Left cardiac atrium (tissue), 4 donors: Measurements from ENCODE around the gene BOD1. TPM values are rescaled to one million over a fixed set of nuclear protein-coding genes. Genes with fewer than 3 reads are reported as not detected.

Source experiments
- ATAC-seq, 2 donors: fragments of 200-7000 bp; cut with Tn5 transposase; one replicate each; pipeline ENCODE4 v1.9.1; 2020; ENCODE audit warnings: mild to moderate bottlenecking in 2 of 2, moderate library complexity in 2 of 2
- DNase-seq: peaks from one replicate; pipeline ENCODE4 v3.0.0-alpha.2; 2020
- intact Hi-C, 2 donors: fragments of 100-400 bp; cut with DNase I; formaldehyde crosslinking; loops; one replicate each; pipeline versions ENCODE4 v1.14.1 to v1.15.1; 2022 to 2023
- total RNA-seq, 2 donors: library from RNA; stranded (reverse); fragmentation: NEBNext Ultra II Directional; extraction: Animal tissue kit (Norgen Biotek cat#: 25700); gene quantifications; one replicate each; pipeline ENCODE4 v1.2.1, GENCODE V29; 2021
- donor health status: DM: no; HTN: yes; CAD: no.
- donor health status: DM: no; HTN: yes; CAD: no; lungs with severe emphysema.
- donor health status: DM: yes; HTN: yes; CAD: no.
- donor health status: Dilated cardiomyopathy.

BOD1 gene
- total RNA-seq, 2 donors from 2014 or later, result 43.4 to 45.6 TPM

DNA sequence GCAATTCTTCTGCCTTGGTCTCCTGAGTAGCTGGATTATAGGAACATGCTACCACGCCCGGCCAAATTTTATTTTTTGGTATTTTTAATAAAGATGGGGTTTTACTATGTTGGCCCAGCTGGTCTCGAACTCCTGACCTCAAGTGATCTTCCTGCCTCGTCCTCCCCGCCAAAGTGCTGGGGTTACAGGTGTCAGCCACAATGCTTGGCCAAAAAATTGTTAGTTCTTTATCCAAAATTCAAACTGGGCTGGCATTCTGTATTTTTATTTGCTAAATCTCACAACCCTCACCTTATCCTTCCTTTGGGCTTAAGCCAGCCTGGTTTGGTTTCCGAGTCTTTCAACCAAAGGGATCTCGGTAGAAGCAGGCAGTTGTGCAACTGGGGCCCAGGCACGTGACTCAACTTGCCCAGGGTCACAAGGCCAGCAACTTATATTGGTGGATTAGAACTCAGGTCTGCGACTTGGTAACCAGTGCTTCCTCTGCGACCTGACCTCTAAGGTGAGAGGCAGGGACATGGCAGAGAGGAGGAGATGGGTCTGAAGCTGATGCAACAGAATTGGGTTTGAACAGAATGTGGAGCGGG is 26.5 kb upstream of the BOD1 start:
- no peak for DNase-seq
- no peak for ATAC-seq
- intact Hi-C loops, result no loop called here

DNA sequence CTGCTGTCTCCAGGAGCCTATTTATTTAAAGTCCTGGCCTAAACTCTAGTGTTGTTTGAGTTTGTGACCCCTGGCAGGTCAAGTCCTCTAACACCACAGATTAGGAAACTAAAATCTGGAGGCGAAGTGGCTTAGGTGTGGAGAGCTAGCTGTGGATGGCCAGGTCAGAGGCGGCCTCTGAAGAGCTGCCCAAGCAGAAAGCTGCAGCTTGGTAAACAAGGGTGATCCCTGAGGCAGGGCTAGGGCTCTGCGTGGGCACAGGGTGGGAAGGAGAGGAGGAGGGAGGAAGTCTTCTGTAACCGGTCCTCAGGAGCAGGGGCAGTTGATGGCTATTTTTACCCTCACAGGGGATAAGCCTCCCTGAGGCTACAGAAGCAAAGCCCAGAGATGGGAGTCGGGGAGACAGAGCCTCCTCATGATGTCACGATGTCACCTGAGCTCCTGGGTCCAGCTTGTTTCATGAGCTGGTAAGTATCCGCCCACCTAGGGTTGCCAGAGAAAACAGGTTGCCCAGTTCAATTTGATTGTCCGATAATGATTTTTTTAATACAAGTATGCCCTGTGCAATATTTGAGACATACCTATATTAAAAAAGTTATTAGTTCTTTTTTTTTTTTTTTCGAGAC is 25.9 kb upstream of the BOD1 start:
- intact Hi-C loops, result no loop called here
- DNase-seq (no peak), ATAC-seq (no peak)

DNA sequence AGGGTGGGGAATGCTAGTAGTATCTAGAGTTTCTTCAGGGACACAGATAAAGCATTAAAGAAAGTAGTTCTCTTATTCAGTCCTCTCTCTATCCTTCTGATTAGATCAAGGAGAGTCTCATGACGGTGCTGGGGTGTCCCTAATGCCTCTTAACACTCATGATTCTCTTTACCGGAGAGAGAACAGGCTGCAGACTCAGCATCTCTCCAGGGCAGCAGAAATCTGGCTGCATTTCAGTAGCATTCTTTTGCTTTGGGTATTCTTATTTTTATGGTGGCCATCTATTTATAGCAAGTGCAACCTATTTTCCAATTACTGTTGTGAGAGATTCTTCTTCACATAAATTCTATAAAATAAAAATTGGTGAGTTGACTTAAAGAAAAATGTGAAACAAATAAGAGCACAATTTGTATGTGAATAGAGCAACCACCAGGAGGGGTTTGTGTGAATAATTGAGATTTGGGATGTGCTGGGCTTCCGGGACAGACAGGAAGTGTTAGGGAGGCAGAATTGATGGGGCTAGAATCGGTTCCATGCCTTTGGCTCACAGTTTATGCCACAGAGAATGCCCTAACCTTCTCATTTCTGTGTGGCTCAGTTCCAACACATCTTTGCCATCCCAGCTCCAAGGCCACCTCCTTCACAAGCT is 23.8 kb upstream of the BOD1 start:
- ATAC-seq (no peak), DNase-seq (no peak)
- intact Hi-C loops, result no loop called here

DNA sequence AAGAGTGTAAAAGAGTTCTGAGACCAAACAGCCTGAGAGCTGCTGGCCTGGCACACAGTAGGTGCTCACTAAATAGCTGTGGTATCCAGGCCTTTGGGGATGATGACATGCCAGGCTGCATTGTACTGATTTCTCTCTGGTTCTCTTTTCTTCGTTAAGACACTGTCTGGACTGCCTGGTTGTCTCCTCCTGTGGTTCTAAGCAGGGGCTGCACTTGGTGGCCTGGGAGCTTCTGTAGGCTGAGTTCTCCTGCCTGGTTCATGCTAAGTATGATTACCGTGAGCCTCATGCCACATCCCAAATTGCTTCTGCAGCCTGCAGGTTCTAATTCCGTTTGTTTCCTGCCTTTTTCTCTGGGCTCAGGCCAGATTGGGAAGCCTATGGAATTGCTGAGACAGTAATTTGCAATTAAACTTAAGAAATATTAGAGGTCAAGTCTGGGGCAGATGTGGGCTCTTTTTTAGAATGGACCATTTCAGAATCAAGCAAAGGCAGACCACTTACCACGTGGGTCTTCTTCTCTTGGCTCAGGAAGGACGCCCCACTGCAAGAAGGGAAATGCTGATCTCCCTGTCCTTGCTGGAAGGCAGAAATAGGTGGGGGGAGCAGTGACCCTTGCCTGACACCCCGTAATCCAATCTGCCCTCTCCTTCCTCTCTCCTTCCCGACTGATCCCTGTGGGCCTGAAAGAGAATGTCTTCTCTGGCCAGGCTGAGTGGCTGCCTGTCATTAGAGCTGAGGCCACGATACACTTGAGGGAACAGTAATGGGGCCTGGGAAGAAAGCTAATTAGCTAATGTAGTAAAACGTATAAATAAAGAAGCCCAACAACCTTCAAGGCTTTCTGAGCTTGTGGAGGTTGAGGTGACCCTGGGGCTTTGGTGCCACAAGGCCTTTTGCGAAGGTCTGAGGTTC is 21.9 kb upstream of the BOD1 start:
- intact Hi-C loops, result no loop called here
- DNase-seq (no peak), ATAC-seq (no peak)

DNA sequence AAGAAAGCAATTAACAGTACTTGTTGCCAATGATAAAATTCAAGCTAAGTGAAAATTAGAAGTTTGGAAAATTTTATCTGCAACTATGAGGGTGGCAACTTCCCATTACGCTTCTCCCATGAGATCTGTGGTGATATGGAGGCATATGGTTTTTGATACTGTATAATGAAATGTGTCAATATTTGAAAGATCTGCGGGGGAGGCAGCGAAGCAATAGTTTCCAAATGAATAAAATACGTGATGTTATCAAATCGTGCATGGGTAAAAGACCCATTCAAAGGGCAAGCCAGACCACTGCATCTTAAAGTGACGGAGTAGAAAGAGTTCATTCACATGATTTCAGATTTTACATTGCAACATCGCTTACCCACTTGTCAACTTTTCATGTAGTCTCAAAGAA is 20.9 kb upstream of the BOD1 start:
- ATAC-seq (no peak), DNase-seq (no peak)
- intact Hi-C loops, result no loop called here

DNA sequence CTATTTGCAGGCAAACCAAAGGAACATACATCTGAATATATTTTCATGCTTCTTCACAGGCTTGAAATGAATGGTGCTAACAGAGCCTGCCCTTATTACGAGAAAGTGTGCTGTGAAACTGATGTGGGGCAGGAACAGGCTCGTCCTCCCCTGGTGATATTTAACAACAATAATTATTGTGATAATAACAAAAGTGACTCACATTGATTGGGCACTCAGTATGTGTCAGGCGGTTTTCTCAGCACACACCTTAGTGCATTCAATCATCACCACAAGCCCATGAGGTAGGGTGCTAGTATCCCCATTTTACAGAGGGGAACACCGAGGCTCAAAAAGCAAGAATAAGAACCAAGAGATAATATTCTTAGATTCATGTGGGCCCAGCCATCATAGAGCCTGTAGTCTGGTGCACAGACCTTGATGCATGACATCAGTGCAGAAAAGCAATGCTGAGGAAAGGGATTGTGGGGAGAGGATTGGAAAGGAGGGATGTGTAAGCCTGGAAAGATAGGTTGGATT is 18.1 kb upstream of the BOD1 start:
- ATAC-seq (no peak), DNase-seq (no peak)
- intact Hi-C loops, result no loop called here

DNA sequence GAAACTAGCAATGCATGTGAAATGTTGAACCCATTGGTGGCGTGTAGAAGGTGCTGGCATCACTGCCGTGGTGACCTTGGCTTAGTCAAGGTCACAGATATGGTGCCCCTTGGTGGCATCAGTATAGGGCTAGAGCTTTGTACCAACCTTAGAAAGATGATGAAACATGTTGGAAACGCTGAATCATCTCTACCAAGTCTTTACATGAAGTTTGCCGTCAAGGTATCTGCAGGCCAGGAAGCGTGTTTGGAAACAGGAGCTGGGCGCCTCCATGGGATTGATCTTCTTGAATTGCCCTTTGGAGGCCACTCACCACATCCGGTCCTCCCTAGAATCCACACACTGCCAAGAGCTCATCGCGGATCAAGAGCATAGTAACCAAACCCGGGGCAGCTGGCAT is 16.9 kb upstream of the BOD1 start:
- intact Hi-C loops, result no loop called here
- no peak for ATAC-seq
- DNase-seq, result no peak

DNA sequence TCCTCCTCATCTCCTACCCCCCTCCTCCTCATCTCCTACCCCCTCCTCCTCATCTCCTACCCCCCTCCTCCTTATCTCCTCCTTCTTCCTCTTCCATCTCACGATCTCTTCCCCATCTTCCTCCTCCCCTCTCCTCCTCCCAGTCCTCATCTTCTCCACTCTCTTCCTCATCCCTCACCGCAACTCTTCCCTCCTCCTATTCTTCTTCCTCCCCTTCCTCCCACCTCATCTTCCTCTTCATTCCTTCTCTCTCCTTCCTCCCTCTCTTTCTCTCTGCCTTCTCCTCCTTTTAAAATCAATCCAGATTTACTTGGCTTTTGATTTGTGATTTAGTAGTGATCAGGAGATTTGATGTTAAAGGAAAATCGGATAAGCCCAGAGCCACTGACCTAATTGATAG is 15.0 kb upstream of the BOD1 start:
- DNase-seq (no peak), ATAC-seq (no peak)
- intact Hi-C loops, result no loop called here

DNA sequence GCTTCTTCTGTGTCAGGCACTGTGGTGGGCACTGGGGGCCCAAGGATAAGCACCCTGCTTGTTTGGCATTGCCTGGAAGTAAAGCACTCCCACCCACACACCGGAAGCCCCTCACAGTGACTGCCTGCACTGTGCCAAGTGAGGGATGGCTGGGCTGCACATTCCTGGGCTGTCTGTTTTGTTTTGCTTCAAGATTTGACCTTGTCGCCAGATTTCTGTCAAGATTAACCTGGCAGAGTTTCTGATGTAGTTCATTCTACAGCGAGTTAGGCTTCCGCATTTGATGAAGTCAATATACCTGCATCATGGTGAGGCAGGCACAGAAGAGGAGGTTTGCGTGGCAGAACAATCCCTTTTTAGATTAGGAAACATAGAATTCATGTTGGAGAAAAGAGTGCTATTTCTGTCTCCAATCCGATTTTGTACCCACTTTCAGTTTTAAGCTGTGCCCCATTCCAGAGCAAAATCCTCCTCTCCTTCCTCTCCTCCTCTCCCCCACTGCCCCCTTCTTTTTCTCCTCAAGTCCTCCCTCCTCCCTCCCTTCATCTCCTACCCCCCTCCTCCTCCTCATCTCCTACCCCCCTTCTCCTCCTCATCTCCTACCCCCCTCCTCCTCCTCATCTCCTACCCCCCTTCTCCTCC is 14.4 kb upstream of the BOD1 start:
- intact Hi-C loops, result no loop called here
- no peak for DNase-seq
- no peak for ATAC-seq

DNA sequence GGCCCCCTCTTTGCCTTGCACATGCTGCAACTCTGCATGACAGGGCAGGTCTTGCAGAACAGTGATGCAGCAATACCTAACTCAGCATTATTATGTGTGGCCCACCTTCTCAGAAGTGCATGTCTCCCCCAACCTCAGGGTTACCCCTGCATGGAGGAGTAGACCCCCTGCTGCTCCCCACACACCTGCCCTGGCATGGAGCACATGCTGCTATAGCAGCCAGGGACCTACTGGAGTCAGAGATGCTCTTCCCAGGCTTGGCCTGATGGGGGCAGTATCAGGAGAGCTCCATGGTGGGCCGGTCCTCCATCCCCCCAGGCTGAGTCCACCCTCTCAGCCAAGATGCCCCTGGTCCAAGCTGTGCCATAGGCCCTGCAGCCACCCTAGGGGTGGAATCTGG is 13.2 kb upstream of the BOD1 start:
- DNase-seq, result no peak
- intact Hi-C loops, result loop anchor here in 1 of 2 donors (10.0 kb wide), 1 partner anchor 135 kb away; no protein-coding TSS in a partner anchor
- ATAC-seq, result no peak

DNA sequence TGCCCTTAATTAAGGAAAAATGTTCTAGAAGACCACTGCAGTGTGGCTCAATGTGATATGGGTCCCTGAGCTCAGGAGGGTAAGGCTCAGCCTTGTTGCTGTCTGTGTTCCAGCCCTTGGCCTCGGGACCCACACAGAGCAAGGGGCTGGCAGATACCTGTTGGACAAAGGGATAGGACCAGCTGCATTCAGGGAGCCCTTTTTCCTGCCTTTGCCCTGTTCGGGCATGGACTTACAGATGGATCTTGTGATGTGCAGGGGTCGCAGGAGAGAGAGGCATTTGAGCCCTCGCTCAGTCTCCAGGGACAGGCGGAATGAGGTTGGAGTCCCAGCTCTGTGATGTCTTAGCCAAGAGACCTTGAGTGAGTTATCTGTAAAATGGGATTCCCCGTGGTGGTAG is 12.1 kb upstream of the BOD1 start:
- ATAC-seq (no peak), DNase-seq (no peak)
- intact Hi-C loops, result loop anchor here in 1 of 2 donors (10.0 kb wide), 1 partner anchor 136 kb away; no protein-coding TSS in a partner anchor

DNA sequence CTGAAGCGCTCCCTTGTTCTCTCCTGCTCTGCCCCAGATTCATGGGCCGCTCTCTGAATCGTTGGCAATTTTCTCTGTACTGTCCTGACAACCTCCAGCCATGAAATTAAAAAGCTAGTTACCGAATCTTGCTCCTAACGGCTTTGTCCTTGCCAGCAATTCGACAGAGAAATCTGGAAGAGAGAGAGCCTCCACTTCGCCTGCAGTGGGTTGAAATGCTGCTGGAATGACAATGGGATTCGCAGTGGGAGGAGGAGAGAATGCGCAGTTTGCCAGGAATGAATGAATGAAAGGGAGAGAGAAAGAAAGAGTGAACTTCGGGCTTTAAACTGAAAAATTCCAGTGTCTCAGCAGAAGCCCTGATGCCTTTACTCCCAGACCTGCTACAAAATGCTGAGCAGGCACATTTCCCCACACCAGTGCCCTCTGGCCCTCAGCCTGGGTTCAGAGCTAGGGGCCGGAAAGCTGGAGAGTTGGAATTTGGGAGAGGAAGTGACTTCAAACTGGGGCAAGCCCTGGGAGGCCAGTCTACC is 11.5 kb upstream of the BOD1 start:
- no peak for DNase-seq
- intact Hi-C loops, result loop anchor here in 1 of 2 donors (10.0 kb wide), 1 partner anchor 137 kb away; no protein-coding TSS in a partner anchor
- ATAC-seq, result no peak

DNA sequence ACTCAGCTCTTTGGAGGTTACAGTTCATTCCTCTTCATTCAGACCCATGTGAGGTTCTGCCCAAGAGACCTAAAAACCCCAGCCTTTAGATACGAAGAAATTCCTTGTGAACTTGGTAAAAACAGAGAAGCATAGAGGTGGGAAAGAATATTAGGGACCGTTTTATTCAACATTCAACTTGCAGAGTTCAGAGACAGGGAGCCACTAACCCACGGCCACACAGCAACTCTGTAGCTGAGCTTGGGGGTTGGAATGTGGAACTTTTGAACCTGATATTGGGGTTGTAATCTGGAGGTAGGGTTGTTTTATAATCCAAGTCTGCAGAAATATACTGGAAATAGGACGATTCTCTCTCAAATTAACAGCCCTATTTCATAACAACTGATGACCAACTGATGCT is 10.8 kb upstream of the BOD1 start:
- DNase-seq (no peak), ATAC-seq (no peak)
- intact Hi-C loops, result loop anchor here in 1 of 2 donors (10.0 kb wide), 1 partner anchor 138 kb away; no protein-coding TSS in a partner anchor

DNA sequence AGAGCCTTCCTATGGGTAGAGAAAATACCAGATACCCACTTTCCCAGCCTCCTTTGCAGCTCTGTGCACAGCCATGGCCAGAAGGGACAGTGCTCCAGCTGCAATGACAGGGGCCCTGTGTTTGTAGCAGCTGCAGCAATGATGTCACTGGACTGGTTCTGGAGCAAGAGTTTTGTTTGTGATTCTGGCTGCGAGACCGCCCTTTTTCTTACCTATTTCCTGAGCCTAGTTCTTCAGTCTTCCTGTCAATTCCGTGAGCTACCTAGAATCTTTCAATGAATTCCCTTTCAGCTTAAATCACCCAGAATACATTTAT is 10.0 kb upstream of the BOD1 start:
- intact Hi-C loops, result loop anchor here in 1 of 2 donors (10.0 kb wide), 1 partner anchor 138 kb away; no protein-coding TSS in a partner anchor
- DNase-seq (no peak), ATAC-seq (no peak)

DNA sequence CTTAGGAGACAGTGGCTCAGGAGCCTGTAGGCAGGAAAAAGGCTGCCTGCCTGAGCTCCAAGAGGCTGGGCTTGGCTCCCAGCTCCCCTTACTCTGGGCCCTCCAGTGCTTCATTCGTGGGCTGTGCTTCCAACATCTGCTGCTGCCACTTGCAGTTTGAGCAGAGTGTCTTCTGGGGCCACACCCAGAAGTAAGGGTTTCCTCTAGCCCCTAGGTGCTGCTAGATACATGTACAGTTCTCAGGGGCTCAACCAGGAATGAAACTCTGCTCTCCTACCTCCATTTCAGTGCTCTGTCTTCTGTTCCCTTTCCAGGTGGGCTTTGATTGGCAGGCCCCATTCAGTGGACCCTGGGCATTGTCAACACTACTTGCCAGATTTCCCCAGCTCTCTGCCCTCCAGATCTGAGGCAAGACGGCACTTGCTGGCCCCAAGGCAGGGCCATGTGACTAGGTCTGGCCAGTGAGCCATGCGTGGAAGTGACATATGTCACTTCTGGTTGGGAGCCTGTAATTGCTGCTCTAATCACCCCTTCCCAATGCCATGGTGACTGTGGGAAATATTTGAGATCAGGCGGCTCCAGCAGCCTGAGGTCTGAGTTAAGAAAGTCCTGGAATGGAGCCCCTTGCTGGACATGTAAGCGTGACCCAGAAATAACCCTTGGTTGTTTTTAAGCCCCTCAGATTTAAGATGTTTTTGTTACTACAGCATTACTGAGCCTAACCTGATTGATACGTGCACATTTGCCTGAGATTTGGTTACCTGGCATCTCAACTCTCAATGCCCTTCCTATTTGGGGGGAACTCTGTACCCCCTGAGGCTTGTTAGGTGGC is 9.4 kb upstream of the BOD1 start:
- intact Hi-C loops, result loop anchor here in 1 of 2 donors (10.0 kb wide), 1 partner anchor 139 kb away; no protein-coding TSS in a partner anchor
- DNase-seq, result no peak
- peak; percentile 38 to 63 for ATAC-seq

DNA sequence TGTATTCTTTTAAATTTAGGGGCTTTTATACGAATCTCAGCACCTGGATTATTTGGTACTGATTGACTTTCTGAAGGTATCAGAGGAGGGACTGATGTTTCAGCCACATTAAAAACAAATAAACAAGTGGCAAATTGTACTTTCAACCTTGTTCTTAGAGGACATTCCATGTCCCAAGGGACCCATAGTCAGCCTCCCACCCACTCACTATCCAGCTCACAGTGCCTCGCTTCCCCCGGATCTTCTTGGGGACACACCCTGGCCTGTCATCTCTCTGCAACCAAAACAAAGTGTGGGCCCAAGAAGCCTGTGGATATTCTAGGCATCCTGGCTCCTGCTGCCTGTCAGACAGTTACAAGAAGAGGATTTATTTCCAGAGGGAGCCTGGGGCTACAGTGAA is 8.8 kb upstream of the BOD1 start:
- DNase-seq, result no peak
- ATAC-seq, result no peak
- intact Hi-C loops, result loop anchor here in 1 of 2 donors (10.0 kb wide), 1 partner anchor 140 kb away; no protein-coding TSS in a partner anchor

DNA sequence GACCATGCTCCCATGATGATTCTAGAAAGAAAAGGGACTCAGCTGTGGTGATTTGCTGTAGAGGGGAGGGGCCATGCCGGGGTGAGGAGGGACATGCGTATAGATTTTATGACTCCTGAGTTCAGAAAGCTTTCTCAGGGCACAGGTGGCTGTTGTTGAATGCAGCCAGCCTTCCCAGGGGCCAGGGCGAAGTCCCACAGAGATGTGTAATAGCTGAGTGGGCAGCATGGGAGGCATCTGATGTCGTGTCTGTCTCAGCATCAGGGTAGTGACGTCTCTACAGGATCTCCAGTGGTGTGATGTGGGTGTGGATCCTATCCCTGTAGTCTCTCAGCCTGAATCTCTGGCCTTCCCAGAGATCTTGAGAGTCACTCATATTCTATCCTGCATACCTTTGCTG is 7.8 kb upstream of the BOD1 start:
- intact Hi-C loops, result loop anchor here (5.0 to 10.0 kb wide), 3 partner anchors 141 to 688 kb away; no protein-coding TSS in a partner anchor
- DNase-seq (no peak), ATAC-seq (no peak)

DNA sequence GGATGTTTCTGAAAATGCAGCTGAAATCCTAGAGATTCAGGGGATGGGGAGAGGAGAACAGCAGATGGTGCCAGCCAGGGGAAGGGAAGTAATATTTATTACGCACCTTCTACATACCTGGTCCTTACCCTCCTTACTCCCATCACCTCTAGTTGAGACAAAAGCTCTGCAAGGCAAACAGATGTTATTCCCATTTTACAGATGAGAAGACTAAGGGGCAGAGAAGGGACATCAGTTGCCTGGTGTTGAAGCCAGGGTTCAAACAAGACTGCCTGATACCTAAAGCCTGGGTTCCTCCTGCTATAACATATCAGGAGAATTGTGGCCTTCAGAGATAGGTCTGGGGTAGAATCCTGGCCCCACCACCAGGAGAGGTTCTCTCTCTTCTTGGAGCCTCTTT is 7.3 kb upstream of the BOD1 start:
- intact Hi-C loops, result loop anchor here (5.0 to 10.0 kb wide), 3 partner anchors 141 to 689 kb away; no protein-coding TSS in a partner anchor
- DNase-seq (no peak), ATAC-seq (no peak)
